HG03060 (cell line): ENCODE results near the gene RNF214.
"Not testable (repeated sequence)": the region's sequence is repeated elsewhere in the genome, so short reads cannot be mapped to it uniquely, and the experiment has no call there.

ENCODE experiments used
- ATAC-seq: cut with Tn5 transposase; IDR thresholded peaks from one replicate; pipeline ENCODE4 v1.9.1; 2021; ENCODE audit warnings: low read depth, moderate number of reproducible peaks; ENCODE audit not compliant: unreplicated experiment

RNF214 gene

DNA sequence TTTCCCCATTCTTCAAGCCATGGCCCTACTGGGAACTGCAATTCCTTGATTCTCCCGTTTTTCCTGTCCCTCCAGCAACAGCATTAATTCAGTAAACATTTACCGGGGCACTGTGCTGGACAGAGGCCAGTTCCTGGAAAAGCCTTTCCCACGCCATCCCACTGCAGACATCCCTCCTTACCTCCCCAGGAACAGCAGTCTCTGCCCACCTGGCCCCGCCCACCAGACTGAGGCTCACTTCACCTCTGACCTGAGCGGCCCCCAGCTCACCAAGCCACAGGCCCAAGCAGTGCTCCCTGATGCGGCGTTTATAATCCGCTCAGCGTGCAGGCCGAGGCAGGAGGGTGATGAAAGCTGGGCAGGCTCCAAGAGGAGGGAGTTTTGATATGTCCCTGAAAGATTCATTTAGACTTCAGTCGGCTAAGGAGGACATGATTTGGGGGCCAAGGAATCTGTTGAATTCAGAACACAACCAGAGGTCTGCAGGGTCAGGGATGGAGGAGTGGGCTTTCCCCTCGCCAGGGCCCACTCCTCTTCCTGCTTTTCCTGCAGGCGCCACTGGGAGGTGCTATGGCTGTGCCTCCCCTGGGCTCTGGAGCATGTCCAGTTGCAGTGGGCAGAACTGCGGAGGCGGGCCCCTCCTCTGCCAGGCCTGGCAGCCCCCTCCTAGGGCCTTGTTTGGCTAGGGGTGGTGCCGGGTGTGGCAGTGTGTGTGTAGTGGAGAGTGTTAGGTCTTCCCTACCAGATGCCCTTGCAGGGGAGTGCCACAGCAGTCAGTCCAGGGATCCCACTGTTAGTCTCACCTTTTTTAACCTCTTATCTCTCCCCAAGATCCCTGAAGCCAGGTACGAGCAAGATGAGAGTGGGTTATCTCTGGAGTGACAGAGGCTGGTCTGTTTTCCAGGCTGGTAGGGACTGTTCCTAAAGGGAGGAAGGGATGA is 34.7 kb upstream of the RNF214 start:
- ATAC-seq: no peak

DNA sequence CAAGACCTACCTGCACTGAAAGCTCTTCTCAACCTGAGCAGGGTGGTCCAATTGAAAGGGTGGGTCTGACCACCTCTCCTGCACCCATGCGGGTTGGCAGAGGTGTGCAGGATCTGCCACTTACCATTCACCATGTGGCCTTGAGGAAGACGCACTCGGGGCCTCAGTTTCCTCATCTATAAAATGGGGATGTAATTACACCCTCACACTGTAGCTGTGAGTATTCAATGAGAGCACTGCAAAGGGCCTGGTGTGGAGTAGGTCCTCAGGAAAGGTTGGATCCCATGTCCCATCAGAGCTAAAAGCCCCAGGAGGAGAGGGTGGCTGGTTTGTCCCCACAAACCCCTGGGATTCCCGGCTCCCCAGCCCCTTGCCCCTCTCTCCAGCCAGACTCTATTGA is 33.9 kb upstream of the RNF214 start:
- no peak for ATAC-seq

DNA sequence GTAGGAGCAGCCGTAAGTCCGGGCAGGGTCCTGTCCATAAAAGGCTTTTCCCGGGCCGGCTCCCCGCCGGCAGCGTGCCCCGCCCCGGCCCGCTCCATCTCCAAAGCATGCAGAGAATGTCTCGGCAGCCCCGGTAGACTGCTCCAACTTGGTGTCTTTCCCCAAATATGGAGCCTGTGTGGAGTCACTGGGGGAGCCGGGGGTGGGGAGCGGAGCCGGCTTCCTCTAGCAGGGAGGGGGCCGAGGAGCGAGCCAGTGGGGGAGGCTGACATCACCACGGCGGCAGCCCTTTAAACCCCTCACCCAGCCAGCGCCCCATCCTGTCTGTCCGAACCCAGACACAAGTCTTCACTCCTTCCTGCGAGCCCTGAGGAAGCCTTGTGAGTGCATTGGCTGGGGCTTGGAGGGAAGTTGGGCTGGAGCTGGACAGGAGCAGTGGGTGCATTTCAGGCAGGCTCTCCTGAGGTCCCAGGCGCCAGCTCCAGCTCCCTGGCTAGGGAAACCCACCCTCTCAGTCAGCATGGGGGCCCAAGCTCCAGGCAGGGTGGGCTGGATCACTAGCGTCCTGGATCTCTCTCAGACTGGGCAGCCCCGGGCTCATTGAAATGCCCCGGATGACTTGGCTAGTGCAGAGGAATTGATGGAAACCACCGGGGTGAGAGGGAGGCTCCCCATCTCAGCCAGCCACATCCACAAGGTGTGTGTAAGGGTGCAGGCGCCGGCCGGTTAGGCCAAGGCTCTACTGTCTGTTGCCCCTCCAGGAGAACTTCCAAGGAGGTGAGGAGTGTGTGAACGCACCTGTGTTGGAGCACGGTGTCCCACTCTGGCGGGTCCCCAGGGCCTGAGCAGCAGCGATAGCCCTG is 33.2 kb upstream of the RNF214 start, which contains the start of gene TAGLN:
Gene TAGLN, plus strand, starts transcription at position 318 of the 863 bp plus-strand sequence. CDS start 3,644 bp downstream, outside the sequence.
- no peak for ATAC-seq

DNA sequence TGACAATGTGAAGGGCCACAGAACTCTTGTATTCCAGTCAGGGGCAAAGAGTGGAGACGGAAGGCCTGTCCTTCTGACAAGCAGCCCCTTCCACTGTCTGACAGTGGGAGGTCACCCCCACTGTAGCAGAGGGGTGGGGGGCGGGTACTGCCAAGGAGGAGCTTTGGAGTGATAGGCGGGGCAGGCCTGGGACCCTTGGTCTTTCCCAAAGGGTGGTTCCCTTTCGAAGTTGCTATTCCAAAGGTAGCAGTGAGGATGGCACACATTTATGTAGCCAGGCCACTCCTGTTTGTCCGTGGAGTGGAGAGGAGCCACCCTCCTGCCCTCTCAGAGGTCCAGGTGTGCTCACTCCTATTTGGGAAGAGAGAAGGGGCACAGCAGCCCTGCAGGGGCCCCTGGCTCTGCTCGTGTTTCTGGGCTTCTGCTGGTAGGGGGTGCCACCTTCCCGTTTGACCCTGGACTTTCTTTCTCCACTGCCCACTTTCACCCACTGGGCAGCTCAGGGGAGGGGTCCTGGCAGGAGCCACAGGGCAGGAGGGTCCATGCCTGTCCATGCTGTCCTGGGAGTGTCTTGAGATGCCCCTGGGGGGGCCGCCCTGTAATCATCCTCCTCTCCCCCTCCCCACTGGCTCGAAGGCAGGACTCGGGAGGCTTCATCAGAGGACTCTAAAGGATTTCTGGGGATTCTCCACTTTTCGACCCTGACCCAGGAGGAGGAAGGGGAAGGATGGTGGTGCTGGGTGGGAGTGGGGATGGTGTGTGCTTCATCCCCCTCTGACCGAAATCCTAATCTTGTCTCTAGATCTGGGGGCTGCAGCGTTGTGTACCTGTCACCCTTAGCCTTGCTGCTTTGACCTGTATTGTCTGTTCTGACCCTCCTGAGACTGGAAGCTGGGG is 32.3 kb upstream of the RNF214 start:
- ATAC-seq: no peak

DNA sequence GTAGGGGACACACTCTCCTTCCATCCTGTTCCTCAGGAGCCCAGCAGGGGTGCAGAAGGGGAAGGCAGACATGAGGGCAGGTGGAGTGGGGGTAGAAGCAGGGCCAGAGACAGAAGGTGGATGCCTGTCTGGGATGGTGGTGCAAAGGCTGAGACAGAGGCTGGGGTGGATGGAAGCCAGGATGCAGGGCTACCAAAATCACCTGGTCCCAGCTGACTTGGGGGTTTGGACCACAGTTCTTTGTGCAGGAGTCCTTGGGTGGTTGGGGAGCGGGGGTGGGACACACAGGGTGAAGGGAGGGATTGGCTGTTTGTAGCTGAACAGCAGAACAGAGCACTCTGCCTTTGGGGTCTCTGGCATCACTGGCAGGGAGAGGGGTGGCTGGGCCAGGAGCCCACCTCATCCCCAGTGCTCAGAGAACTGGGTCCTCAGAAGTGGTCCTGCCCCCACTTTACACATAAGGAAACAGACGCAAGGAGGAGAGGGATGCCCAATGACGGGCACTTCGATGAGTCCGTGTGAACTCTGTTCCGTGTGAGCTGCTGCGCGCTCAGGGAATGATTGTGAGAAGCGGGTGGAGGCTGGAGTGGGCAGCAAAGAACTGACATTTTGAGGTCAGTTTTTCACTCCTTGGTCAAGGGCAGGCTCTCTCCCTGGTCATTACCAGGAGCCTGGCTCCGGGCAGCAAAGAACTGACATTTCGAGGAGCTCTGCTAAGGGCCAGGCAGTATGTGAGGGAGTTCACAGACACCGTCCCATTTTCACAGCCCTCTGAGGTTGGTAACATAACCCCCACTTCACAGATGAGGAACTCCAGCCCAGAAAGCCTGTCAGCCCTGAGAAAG is 31.4 kb upstream of the RNF214 start:
- ATAC-seq: no peak

DNA sequence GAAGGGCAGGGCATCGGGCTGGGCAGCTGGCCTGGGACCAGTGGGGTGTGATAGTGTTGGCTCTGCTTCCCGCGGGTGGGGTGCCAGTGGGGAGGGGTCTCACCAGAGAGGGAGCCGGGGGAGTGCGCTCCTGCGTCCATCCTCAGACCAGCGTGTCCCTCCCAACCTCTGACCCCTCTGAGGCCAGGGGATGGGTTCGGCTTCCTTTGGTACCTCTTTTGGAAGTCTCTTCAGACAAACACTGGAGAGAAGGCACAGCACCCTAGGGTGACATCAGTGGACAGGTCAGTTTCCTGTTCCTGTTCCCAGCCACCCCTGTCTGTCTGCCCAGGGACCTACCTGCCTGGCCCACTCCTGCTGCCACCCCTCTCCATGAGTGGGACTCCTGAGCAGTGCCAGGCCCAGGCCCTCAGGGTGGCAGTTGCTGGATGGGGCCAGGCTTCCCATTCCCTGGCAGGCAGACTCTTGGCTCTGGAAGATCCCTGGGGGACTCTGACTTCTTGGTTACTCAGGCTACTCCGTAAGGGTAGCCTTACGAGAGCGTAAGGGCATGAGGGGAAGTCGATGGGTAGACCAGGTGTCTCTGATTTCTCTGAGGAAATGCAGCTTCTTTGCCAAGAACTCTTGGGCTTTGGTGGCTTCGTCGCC is 30.7 kb upstream of the RNF214 start:
- ATAC-seq: no peak

DNA sequence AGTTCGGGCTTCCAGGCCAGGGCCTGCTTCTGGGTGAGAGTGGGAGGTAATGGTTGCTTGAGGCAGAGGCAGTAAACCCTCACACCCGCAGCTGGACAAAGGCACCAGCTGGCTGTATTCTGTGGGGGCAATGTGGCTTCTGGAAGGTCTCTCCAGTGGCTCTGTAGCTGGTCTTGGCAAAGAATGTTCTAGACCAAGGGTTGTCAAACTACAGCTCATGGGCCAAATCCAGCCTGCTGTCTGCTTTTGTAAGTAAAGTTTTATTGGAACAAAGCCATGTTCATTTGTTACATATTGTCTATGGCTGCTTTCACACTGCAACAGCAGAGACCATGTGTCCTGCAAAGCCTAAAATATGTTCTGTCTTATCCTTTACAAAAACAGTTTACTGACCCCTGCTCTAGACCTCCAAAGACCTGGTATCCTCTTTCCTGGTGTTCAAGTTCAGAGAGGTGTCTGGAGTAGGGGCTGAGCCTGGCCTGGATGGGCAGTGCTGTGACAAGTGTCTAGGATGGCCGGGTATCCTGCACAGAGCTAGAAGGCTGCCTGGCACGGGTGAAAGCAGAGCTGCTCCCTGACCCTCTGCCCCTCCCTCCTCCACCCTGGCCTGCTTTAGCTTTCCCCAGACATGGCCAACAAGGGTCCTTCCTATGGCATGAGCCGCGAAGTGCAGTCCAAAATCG is 29.9 kb upstream of the RNF214 start:
- ATAC-seq: no peak

DNA sequence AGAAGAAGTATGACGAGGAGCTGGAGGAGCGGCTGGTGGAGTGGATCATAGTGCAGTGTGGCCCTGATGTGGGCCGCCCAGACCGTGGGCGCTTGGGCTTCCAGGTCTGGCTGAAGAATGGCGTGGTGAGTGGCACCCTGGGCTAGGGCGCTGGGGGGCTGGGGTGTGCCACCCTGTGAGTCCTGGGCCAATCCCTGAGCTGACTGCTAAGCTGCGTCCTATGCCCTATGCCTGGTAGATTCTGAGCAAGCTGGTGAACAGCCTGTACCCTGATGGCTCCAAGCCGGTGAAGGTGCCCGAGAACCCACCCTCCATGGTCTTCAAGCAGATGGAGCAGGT is 29.4 kb upstream of the RNF214 start:
- ATAC-seq: no peak

DNA sequence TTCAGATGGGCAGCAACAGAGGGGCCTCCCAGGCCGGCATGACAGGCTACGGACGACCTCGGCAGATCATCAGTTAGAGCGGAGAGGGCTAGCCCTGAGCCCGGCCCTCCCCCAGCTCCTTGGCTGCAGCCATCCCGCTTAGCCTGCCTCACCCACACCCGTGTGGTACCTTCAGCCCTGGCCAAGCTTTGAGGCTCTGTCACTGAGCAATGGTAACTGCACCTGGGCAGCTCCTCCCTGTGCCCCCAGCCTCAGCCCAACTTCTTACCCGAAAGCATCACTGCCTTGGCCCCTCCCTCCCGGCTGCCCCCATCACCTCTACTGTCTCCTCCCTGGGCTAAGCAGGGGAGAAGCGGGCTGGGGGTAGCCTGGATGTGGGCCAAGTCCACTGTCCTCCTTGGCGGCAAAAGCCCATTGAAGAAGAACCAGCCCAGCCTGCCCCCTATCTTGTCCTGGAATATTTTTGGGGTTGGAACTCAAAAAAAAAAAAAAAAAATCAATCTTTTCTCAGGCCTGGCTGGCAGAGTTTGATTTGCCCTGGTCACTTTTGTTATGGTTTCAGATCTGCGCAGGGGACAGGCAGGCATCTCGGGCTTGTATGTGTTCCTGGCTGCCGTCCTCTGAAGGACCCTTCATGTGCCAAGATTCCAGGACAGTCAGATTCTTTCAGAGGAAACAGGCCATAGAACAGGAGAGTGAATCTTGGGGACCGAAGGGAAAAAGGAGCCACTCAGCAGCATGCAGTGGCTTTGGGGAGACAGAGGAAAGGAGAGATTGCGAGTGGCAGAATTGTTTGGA is 28.0 kb upstream of the RNF214 start:
- no peak for ATAC-seq

DNA sequence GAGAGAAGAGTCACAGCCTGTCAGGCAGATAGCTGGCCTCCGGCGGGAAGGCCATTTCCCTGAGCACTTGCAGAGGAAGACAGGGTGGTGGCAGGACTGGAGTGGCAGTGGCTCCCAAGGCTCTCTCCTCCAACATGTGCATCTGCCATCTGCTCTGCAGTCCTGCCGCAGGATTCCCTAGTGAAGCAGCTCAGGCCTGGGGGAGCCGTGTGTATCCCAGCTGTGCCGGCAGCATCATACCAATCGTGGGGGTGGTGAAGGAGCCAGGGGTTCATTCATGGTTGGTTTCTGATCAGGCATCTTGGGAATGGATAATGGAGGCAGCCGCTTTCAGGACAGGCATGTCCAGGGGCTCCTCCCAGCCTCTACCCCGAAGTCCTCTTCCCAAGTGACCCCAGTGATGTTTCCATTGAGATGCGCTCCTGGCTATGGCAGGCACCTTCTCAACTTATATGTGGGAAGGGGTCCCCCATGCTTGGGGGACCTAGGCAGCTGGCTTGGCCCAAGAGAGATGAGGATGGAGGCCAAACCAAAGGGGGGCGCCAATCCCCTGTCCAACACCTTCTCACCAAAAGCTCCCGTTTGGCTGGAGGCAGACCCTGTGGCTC is 27.2 kb upstream of the RNF214 start:
- ATAC-seq: no peak

DNA sequence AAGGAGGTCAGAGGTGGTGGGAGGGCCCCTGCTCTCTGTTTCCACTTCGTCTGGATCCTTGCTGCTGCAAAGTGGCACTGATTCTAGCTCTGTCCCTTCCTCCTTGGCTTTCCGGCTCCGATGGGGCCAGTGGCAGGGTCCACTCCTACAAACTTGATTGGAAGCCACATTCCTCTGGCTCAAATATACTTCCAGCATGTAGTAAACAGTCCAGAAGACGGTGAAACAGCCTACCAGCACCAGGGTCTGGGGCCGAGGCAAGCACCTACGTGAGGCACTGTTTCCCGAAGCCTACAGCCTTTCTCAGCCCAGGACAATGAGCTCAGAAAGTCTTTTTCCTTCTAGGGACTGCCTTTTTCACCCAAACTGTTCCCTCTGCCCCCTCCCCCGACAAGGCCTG is 26.4 kb upstream of the RNF214 start:
- ATAC-seq: not testable (repeated sequence)

DNA sequence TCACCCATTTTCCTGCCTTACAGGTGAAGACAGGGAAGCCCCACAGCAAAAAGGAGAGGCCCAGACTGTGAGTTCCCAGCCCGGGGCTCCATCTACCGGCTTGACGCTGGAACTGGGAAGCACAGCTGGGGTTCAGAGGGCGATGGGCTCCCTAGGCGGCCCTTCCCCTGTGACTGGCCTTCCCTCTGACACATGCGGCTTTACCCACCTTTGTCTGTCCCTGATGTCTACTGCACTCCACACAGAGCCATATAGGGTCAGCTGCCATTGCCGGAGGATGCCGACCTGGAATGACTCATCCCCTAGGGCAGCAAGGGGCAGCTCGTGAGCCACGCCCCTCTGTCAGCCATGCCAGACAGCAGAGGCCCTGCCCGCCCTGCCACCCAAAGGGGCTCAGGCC is 25.6 kb upstream of the RNF214 start:
- ATAC-seq: not testable (repeated sequence)

DNA sequence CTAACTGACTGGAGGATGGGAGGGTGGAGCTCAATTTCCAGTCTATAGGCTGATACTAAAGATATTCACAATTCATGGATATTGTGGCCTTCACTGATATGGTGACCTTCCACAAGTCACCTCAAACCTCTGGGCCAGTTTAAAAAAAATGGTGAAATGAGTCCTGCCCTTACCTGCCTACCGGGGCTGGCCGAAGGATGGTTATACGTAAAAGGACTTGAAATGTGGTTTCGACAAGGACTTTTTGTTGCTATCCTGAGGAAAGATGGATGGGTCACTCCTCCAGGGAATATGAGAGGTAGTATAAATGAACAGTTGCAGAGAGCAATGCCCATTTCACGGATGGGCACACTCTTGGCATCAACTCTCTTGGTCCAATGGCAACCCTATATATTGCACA is 25.0 kb upstream of the RNF214 start:
- ATAC-seq: not testable (repeated sequence)

DNA sequence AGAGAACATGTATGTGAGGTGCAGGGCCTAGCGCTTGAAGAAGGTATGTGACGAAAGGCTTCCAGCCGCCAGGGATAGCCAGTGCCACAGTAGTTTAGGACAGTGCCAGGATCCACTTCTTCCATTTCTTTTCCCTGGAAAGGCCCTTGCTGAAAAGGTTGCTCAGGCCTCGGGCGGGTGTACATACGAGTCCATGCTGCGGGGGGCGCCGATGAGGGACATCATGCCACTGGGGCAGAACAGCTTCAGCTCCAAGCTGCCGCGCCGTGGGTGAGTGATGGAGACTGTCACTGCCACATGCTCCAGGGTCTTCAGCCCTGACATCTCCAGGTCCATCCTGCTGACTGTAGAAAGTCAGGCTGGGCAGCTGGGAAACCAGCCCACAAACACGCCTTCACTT is 23.8 kb upstream of the RNF214 start:
- not testable (repeated sequence) for ATAC-seq

DNA sequence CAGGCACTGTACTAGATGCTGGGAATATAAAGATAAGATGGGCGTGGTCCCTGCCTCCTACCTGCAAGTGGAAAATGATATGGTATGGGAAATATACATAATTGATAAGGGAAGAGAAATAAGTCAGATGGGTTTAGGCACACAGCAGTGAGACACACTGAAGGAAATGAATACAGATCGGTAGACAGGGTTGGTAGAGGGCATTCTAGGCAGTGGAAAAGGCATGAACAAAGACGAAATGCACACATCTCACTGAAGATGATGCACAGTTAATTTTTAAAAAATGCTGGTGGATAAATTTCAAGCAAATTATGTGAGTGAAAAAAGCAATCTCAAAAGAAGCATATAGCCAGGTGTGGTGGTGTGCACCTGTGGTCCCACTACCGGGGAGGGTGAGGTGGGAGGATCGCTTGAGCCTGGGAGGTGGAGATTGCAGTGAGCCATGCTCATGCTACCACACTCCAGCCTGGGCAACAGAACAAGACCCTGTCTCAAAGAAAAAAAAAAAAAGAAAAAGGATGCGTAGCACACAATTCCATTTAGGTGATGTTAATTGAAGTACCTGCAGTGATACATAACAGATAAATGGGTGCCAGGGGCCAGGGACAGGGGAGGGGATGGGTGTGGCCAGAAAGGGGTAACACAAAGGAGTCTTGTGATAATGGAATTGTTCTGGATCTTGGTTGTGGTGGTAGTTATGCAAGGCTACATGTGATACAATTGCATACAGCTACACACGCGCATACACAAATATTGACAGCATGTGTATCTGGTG is 22.9 kb upstream of the RNF214 start:
- ATAC-seq: not testable (repeated sequence)

DNA sequence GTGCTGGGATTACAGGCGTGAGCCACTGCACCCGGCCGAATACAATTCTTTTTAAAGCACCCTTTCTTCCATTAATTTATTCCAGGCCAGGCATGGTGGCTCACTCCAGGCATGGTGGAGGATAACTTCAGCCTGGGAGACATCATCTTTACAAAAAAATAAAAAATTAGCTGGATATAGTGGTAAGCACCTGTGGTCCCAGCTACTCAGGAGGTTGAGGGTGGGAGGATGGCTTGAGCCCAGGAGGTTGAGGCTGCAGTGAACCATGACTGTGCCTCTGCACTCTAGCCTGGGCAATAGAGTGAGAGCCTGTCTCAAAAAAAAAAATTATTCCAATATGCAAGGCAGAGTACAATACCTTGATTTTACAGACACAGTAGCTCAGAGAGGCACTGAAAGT is 21.9 kb upstream of the RNF214 start:
- ATAC-seq: no peak
